WTC11 (cell line): ENCODE measurements around the gene EDIL3.

ENCODE experiments used
- ATF3 ChIP-seq: sonication (generic); formaldehyde crosslinking; conservative IDR thresholded peaks from 2 replicates; pipeline ENCODE4 v1.8.1; 2022; ENCODE audit warnings: mild to moderate bottlenecking, missing genetic modification reagents
- CBFB ChIP-seq: sonication (generic); formaldehyde crosslinking; IDR thresholded peaks from 2 replicates; pipeline ENCODE4 v1.8.1; 2022; ENCODE audit warnings: mild to moderate bottlenecking, low read depth, missing genetic modification reagents
- CREB1 ChIP-seq: sonication (generic); formaldehyde crosslinking; IDR thresholded peaks from 2 replicates; pipeline ENCODE4 v1.8.0; 2023; ENCODE audit warnings: mild to moderate bottlenecking, missing genetic modification reagents
- CTCF ChIP-seq: fragments of 200-600 bp; IDR thresholded peaks from 2 replicates; pipeline ENCODE4 v1.8.0; 2022; ENCODE audit warnings: antibody characterized with exemption
- ETV6 ChIP-seq: sonication (generic); formaldehyde crosslinking; IDR thresholded peaks from 2 replicates; pipeline ENCODE4 v1.8.1; 2022; ENCODE audit warnings: mild to moderate bottlenecking, missing genetic modification reagents
- FOXP1 ChIP-seq: sonication (generic); formaldehyde crosslinking; IDR thresholded peaks from 2 replicates; pipeline ENCODE4 v1.8.0; 2022; ENCODE audit warnings: missing genetic modification reagents, mild to moderate bottlenecking, moderate library complexity, borderline replicate concordance
- NR3C1 ChIP-seq: sonication (generic); formaldehyde crosslinking; conservative IDR thresholded peaks from 2 replicates; pipeline ENCODE4 v1.8.1; 2023; ENCODE audit warnings: low read depth, mild to moderate bottlenecking, missing genetic modification reagents
- ZNF512 ChIP-seq: sonication (generic); formaldehyde crosslinking; IDR thresholded peaks from 2 replicates; pipeline ENCODE4 v1.8.1; 2022; ENCODE audit warnings: missing genetic modification reagents, borderline replicate concordance
- TF ChIP-seq, protein P1 (sequence below): sonication (generic); formaldehyde crosslinking; IDR thresholded peaks from 2 replicates; pipeline ENCODE4 v1.8.1; 2023; ENCODE audit warnings: mild to moderate bottlenecking, missing genetic modification reagents, borderline replicate concordance

DNA sequence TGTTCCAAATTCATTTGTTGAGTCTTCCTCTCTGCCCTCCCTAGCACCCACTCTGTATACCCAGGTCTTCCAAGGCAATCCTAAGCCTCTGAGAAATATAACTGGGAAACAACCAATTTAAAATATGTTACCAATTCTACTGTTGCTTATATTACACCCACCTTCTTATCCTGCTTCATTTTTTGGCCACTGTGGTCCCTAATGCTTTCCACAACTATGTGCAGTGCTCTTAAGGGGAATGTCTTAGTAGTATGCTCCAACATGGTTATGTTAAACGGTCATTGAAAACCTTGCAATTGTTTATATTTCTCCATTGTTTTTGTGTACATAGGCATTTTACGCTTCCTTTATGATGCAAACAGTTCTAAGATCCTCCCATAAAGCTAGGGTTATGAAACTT lies 390.9 kb downstream of the EDIL3 start:
- TF ChIP-seq CTCF: no peak
- TF ChIP-seq ETV6 (CRISPR knock-in tag): no peak
- TF ChIP-seq ATF3 (CRISPR knock-in tag): no peak
- no peak for TF ChIP-seq ZNF512 (CRISPR knock-in tag)
- no peak for TF ChIP-seq FOXP1 (CRISPR knock-in tag)
- no peak for TF ChIP-seq CREB1 (CRISPR knock-in tag)
- TF ChIP-seq CBFB (CRISPR knock-in tag): no peak
- TF ChIP-seq, protein P1, sequence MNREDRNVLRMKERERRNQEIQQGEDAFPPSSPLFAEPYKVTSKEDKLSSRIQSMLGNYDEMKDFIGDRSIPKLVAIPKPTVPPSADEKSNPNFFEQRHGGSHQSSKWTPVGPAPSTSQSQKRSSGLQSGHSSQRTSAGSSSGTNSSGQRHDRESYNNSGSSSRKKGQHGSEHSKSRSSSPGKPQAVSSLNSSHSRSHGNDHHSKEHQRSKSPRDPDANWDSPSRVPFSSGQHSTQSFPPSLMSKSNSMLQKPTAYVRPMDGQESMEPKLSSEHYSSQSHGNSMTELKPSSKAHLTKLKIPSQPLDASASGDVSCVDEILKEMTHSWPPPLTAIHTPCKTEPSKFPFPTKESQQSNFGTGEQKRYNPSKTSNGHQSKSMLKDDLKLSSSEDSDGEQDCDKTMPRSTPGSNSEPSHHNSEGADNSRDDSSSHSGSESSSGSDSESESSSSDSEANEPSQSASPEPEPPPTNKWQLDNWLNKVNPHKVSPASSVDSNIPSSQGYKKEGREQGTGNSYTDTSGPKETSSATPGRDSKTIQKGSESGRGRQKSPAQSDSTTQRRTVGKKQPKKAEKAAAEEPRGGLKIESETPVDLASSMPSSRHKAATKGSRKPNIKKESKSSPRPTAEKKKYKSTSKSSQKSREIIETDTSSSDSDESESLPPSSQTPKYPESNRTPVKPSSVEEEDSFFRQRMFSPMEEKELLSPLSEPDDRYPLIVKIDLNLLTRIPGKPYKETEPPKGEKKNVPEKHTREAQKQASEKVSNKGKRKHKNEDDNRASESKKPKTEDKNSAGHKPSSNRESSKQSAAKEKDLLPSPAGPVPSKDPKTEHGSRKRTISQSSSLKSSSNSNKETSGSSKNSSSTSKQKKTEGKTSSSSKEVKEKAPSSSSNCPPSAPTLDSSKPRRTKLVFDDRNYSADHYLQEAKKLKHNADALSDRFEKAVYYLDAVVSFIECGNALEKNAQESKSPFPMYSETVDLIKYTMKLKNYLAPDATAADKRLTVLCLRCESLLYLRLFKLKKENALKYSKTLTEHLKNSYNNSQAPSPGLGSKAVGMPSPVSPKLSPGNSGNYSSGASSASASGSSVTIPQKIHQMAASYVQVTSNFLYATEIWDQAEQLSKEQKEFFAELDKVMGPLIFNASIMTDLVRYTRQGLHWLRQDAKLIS: no peak
- TF ChIP-seq NR3C1 (CRISPR knock-in tag): no peak
